Muscle of arm (tissue), 12 donors: ENCODE data around the gene SPOCK2. TPM values are rescaled to one million over a fixed set of nuclear protein-coding genes. Genes with fewer than 3 reads are reported as not detected.

ENCODE experiments used
- DNase-seq: peaks from one replicate; pipeline ENCODE4 v3.0.0-alpha.2; 2013
- polyA plus RNA-seq, 12 donors: library from polyadenylated mRNA; unstranded; fragments of 120-200 nt; gene quantifications; one replicate each; pipeline ENCODE4 v1.2.1, GENCODE V29; 2013; ENCODE audit not compliant: insufficient read length in 12 of 12

The SPOCK2 gene
- polyA plus RNA-seq, 12 donors: 2.3 to 9.6 (median 3.2) TPM; not detected in 1

DNA sequence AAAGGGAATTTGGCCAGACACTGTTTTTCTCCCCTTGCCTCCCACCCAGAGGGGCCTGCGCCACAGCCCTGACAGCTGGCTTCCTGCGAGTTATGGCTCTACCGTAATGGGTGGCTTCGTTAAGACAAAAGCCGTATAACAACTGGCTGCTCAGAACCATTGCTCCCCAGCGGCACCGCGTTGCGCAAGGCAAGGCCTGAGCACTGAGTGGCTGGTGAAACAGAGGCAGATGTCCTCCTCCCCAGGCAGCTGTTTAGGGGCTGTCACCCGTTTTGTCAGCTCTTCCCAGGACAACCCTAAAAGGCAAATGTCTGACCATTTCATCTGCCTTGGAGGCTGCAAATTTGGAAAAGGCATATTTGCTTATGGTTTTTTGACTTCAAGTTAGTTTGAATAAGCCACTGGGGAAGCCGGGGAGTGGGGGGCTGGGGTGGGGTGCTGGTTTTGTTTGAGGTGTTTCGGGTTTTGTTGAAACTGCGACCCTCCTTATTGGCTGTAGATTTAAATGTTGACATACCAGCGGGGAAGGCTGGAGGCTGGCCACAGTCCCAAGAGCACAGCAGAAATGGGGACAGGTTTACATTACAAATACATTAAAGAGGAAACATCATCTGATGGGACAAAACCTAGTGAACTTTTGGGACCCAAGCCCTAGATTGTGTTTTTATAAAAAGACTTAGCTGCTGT, 681 bp upstream of the SPOCK2 start:
- no peak for DNase-seq

DNA sequence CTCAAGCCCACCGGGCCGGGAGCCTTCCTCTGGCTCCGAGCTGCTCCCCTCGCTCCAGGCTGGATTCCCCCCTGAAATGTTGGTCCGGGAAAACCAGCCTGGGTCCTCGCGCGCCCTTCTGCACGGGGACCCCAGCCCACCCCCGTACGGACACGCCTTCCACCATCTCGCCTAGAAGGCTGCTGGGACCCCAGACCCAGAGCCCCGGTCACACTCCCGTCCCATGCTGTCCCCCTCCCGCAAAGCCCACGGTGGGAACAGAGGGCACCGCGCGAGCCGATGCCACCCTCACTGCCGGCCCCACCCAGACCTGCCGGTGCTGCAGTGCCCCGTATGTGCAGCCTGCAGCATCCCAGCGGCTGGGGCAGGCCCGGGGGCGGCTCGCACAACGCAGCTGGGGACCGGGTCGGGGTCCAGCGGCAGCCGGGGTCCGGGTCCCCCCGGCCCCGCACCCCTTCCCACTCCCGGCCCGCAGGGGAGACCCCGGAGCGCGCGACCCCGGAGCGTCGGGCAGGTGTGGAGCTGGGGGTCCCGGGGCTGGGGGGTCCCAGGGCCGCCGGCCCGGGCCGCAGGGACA, 871 bp downstream of the SPOCK2 start:
- no peak for DNase-seq

DNA sequence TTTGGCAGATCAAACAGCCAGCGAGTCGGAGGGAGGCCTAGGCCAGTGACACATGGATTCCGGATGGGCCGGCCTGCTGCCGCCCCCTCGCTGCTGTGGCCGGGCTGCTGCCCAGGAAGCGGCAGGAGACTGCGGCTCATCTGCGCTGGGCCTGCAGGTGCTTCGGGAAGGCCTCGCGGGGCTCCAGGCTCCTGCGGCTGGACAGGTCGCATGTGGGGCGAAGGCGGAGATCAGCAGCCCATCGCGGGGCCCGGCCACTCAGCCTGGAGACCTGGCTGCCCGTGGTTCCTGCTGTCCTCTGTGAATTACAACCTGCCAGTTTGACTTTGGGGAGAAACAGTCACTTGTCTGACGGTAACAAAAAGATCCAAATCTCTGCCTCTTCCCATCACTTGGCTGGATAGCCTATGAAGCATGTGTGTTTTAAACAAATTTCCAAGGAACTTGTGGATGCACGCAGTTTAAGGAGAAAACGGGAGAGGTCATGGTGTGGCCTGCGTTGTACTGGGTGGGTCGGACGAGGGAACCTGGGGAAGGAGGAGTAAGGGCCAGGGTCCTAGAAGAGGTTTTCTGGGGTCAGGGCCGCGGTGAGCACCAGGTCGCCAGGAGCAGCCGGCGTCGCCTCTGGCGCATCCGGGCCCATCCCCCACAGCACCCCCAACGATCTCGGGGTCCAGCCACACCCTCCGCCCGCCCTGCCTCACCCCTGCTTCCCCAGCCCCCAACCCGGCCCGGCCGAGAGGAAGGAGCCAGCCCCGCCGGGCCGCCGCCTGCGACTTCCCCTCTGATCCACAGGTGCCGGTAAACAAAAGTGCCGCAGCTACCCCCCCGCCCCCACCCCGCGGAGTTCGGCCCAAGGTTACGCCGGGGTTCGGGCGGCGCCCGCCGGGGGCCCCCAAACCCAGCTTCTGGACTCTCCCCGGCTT, 1.6 kb downstream of the SPOCK2 start:
- no peak for DNase-seq

DNA sequence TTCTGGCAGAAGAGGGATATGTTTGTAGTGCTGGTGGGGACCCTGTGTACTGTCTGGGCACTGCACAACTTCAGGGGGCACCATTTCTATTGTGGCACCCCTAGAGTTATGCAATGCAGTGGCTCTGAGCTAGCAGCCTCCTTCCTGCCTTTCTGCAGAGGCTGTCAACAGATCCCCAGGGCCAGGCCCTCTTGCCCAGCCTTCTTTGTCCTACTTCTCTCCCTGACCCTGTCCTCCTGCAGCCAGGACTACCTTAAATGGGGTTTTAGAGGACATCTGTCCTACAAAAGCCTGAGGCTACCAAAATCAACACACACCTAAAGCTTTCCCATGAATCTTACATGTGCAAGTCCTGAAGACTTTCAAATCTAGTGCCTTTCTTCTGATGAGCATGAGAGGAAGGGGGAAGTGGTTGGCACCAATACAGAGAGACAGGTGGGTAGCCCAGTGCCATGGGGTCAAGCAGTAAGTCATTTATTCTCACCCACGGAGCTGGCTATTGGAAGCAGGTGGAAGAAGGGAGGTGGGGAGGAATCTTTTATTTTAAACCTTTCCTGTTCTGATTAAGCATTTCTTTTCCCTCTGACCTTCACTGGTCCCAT, 2.4 kb downstream of the SPOCK2 start:
- no peak for DNase-seq

DNA sequence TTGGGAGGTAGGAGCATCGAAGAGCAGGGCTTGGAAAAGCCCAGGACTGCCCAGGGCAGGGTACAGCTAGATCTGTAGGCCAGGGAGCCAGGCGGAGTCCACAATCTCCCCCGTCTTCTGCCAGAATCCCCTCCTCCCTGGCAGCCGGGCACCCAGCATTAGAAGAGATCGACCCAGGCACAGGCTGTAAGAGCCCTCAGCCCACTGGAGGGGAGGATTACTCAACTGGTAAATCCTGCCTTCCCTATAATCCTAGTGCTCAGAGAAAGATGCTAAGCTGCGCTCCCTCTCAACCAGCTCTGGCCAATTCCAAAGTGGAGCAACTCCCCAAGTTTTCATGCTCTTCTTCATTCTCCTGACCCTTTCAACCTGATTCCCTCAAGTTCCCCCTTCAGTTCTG, 3.2 kb downstream of the SPOCK2 start:
- DNase-seq: no peak

DNA sequence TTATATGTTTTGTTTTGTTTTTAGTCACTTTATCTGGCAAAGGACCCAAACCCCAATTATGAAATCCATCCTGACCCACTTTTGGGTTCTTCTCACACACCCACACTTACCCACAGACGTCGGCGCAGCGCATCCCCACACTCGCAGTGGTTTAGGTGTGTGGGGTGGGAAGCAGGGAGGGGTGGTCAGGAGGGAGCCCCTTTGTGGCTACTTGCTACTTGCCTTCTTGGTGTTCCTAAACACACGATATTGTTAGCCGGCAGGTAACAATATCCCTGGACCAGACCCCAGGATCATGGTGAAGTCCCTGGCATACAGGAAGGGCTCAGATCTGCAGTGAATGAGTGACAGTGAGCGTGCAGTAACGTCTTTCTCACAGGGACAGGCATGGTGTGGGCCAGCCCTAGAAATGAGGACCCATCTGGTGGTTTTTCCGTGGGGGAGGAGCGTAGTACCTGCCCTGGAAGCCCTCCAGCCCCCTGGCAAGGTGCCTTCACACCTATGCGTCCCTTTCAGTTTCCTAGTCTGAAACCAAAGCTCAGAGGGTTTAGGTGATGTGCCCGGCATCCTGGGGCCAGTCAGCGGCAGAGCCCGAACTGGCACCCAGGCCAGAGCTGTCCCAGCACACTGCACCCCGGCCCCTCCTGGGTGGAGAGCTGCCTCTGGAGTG, 4.4 kb downstream of the SPOCK2 start:
- no peak for DNase-seq

DNA sequence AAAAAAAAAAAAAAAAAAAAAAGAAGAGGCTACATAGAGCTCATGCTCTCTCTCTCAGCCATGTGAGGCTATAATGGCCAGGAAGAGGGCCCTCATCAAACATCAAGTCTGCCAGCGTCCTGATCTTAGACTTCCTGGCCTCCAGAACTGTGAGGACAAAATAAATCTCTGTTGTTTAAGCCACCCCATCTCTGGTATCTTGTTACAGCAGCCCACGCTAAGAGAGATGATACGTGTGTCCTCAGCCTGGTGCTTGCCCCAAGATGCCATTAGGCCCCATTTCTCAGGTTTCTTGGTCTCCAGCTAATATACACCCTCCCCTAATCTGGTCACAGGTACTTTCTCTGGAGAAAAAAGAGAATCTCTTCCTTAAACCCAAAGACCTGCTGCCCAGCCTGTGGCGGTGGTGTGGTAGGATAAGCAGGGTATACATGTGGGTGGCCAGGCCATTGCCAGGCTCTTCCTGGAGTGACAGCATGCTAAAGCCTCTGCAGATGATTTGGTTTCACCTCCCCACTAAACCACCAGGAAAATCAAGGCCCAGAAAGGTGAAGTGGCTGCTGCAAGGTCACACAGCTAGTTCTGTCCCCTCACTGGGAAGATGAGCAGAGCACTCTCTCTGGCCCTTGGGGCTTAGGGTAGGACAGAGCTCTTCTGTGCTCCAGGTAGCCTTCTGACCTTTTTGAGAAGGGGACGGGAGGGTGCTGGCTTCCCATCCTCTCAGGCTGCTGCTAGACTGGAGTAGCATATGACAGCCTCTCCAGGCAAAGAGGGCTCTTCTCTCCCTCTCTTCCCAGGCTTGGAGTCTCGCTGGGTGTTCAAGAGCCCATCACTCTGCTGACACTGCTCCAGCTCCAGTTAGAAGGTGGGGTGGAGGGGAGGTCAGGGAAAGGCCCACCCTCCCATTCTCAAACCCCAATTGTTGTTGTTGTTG, 5.2 kb downstream of the SPOCK2 start:
- DNase-seq: no peak

DNA sequence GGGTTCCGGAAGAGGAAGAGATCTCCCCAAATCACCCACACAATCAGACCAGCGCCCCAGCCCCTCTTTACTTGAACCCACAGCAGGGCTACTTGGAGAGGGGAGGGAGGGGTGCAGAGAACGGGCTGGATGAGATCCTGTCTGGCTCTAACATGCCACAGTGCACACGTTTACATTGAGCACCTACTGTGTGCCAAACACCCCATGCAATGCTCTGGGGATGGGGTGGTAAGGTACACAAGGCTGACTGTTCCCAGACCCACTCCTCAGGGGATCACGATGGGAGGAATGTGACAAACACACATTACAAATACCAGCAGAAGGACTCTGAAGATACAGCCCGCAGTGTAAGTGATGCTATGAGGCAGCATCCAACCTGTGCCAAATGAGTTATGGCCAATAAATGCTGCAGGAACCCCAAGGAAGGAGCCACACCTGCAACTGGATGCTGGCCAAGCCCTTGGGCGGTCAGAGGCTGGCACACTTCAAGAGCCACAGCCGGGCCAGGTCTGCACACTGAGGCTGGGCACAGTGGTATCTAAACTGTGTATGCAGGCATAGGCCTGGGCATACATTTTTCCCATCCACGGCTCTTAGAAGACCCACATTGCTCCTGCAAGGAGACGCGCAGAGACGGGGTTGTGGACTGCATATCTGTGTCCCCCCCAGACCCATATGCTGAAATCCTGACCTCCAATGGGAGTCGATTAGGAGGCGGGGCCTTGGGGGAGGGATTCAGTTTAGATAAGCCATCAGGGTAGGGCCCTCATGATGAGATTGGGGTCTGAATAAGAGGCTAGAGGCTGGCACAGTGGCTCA, 6.4 kb downstream of the SPOCK2 start:
- DNase-seq: no peak

DNA sequence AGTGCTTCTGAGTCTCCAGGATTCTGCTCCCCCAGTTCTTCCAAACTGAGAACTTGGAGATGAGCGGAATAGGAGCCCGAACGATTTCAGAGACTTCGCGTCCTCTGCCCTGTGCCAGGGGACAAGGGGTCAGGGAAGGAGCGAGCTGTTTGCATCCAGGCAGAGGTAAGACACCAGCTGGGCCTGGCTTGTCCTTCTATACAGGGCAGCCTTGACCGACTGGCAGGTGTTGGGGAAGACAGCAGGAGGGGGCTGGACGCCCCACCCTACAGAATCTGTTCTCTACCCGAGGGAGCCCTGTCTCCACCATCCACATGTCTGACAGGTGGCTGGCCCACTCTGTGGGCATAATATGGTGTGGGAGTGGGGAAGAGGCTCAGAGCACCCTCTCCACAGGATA, 7.1 kb downstream of the SPOCK2 start:
- DNase-seq: no peak

DNA sequence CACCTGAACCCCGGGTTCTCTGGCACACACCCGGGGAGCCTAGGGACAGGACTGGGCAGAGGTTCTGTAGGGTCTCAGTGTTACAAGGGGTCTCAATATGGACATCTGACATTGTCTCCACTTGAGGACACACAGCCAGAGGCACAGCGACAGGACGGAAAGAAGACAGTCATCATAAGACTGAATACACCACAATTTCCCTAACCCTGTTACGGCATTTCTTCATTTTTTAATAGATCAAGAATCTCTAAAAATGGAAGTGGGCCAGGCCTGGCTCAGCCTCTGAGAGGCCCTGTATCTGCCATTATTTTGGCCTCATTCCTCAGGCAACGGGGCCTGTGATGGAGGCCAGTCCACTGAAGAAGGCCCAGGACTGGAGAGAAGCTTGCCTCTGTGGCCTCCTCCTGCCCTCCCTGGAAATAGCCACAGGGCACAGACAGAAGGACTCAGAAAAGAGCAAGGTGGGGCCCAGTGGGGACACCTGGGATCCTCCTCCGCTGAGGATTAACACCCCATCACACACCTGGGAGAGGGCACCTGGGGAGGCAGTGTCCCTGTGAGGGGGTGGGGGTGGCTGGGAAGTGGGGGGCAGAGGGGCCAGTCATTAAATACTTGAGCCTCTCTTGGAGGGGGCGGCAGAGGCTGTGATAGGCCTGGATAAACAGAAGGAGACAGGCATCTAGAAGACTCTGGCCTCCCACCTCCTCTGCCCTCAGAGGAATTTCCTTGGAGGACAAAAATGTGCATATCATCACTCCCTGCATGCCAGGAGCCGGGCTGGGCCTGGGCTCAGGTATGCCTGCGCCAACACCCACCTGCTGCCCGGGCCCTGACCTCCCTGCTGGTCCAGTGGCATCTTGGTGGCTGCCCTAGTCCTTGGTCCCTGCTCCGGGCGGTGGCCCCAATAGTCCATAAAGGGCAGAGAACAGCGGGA, 8.0 kb downstream of the SPOCK2 start:
- DNase-seq: no peak

DNA sequence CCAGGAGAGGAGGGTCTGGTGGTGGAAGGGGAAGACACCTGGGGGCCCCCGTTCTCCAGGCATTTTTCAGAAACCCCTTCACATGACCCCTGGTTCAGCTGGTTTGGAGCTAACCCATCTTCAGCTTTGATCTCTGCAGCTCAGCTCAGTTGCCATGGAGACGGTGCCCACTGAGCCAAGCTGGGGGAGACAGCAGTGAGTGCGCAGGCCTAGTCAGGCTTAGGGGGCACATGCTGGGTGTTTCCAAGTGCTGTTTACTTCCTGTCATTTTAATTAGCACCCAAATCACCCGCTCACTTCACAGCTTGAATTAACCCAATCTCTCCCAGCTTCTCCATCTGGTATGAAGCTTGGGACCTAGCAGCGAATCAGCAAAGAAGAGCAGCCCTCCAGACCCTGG, 9.0 kb downstream of the SPOCK2 start:
- DNase-seq: no peak

DNA sequence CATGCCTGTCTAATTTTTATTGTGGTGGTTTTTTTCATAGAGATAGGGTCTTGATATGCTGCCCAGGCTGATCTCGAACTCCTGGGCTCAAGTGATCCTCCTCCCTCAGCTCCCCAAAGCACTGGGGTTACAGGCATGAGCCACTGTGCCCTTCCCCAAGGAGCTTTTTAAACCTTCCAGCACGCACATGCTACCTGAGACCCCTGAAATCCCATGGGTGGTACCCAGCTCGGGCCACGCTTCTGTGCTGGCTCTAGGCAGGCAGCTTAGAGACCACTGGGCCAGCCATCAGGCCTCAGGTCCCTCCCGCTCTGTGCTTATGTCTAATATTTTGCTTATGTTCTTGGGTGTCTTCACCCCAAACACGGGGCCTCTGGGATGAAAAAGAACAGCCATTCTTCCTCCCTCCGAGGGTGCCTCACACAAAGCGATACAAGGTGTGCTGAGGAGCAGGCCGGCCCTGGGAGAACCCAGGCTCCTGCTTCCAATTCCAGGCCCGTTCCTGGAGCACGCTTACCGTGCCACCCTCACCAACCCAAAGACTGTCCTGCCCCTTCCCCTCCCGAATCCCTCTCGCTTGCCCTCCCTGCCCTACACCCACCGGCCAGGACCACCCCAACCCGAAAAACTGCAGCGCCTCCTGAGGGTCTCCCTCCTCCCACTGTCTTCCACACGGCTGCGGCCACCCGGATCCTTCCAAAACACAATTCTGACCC, 10.9 kb downstream of the SPOCK2 start:
- DNase-seq: no peak

DNA sequence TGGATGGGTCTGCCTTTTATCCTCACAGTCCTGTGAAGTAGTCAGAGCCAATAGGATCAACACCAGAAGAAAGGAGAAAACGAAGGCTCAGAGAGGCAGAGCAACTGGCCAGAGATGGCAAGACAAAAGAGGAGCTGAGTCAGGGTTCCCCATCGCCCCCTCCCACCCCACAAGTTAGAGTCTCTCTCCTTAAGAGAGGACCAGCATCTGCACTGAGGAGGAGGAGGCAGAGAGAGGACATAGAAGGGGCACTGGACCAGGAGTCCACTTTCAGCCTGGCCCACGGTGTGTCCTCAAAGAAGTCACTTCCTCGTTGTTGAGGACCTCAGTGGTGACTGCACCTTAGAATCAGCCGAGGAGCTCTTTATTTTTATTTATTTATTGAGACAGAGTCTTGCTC, 11.6 kb downstream of the SPOCK2 start:
- DNase-seq: no peak

DNA sequence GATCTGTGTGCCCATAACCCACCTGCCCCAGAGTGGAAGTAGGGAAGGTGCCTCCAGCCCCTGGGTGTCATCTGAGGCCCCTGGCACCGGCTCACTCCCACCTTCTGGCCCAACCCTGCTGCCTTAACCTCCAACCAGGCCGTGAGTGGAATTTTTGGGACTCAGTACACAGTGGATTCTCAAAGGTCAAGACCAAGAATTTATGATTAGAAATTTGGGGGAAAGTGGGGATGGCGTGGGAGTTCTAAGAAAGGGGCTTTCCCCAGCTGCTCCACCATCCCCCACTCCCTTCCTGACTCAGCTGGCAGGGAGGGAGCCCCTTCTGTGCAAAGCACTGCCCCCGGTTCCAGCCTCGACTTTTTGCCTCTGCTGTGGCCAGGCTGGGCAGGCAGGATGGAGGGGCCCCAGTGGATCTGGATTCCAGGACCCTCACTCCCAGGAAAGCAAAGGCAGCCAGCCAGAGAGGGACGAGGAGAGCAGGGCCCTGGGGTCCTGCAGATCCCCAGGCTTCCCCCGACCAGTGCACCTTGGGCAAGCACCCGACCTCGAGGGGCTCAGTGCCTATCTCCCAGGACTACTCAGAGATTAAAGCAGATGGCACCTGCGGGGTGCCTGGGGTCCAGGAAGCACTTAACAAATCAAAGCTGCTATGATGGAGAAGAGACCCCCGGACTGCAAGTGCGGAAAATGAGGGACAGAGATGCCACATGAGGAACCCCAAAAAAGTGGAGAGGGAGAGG, 12.8 kb downstream of the SPOCK2 start:
- DNase-seq: no peak

DNA sequence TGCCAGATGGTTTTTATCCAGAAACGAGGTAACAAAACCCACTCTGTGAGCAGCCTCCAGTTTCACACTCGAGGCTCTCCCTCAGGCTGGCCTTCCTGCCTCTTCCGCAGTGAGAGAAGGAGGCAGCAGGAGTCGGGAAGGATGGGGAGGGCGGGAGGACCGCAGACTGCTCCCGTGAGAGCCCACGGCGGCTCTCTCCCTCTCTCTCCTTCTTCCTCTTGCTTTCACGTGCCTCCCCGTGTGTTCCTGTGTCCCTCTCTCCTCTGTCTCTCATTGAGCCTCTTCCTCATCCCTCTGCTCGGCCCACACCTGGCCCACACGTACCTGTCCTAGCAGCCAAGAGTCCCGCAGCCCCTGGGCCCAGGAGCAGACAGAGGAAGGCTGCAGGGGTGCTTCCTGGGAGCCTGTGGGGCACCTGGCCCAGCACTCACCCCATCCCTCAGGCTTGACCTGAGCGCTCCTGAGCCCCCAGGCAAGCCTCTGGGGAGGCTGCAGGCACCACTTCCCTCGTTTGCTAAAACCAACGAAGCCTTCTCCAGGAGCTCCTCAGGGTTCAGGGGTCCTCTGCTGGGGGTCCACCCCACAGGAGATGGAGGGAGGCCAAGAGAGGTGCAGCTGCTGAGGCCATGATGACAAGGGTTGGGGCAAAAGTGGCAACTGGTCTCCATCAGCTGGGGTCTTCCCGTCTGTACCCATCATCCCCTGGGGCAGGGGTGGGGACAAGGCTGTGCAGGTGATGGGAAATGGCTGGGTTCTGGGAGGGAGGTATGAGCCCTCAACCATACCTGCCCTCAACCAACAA, 13.6 kb downstream of the SPOCK2 start:
- no peak for DNase-seq
